ENCODE measurements around the gene PLA2G15.

PLA2G15 gene

DNA sequence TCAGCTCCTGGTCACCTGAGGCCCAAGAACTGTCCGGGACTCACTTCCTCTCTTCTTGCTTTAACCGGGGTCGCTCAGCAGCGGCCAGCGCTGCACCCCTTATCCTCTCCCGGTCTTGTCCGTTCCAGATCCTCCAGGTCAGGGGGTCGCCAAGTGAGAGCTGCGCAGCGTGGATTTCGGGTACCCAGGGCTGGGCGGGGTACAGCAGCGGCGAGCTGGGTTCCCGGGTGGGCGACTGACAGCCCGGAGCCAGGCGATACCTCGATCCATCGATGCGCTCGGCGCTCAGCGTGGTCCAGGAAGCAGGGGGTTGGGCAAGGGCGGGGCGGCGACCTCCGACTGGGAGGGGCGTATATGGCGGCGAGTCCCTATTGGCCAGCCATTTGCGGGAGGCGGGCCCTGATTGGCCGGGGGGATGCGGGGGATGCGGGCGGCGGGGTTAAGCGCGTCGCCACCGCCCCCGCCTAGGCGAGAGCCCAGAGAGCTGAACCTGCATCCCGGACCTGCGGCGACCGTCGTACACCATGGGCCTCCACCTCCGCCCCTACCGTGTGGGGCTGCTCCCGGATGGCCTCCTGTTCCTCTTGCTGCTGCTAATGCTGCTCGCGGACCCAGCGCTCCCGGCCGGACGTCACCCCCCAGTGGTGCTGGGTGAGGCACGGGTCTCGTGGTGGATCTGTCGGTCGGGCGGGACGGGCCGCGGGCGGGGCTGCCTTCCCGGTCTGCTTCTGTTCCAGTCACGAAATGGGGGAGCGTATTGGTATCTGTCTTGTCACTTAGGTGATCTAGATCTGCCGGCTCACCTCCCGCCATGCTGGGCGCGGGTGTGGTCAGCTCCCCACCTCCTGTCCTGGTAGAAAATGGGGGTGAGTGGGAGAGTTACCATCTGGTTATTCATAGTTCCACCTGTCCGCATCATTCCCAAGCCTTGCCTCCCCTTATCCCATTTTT lies at the start of gene PLA2G15:
Gene PLA2G15, plus strand, starts transcription at position 471 of the 951 bp plus-strand sequence. Its CDS starts 54 bp downstream, at position 525.
- DNase-seq (ENCODE audit: low read depth), result peak; percentile 94

- DNase-seq (ENCODE audit: low read depth), result no peak
Measured at GRCh38 chr16:68197250-68197649, 47.9 kb upstream of the PLA2G15 start.

DNA sequence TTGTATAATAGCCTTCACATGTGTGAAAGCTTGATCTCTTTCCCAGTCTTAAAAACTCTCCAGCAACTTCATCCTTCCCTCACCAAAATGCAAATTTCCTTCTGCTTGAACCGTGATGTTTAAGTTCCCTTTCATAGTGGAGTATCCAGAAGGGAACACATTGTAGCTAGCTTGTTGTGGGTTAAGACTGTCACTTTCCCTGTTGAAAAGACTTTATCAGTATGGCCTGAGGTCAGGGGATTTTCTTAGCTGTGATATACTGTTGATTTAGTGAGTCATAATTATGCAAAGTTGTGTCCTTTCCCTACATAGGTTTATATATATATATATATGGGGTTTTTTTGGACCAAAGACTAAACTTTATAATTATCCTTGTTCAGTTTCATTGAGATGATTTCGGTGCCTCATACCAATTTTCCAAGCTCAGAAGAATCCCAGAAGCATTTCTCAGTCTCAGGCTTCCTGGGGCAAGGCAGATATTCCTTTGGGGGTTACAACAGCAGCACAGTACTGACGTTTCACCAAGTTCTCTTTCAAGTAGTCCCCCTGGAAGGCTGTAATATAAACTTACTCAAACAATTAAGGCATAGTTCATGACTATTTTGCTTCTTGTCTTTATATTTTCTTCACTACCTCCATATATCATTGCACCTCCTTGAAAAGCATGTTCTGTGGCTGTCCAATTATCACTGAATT lies 44.9 kb upstream of the PLA2G15 start:
- DNase-seq (ENCODE audit: low read depth), result no peak

- DNase-seq (ENCODE audit: low read depth), result no peak
Measured at GRCh38 chr16:68202091-68202519, 43.1 kb upstream of the PLA2G15 start.

DNA sequence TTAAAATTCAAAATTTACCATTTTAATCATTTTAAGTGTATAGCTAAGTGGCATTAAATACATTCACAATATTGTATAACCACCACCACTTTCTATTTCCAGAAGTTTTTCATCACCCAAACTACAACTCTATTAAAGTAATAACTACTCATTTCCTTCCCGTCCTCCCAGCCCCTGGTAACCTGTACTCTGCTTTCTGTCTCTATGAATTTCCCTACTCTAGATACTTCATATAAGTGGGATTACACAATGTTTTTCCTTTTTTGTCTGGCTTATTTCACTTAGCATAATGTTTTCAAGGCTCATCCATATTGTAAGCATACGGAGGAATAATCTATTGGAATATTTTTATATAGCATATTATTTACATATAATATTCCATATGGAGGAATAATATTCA lies 38.9 kb upstream of the PLA2G15 start:
- no peak for DNase-seq (ENCODE audit: low read depth)

GRCh38 chr16:68214726-68215125 lies 30.4 kb upstream of the PLA2G15 start:
- no peak for DNase-seq (ENCODE audit: low read depth)

DNA sequence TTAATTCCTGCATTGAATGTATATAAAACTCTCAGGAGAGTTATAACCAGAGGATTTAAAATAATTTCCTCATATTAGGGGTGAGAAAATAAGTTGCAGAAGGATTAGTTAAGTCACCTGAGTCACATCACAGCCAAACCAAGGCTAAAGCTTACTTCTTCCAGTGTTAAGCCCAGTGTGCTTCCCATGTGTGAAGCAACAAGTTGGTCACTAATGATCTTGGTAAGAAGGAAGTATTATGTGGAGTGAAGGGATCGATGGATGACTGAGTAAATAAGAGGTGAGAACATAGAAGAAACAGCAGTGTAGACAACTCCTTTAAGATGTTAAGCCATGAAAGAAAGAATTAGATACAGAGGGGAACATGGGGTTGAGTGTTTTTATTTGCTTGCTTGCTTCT lies 29.9 kb upstream of the PLA2G15 start:
- no peak for DNase-seq (ENCODE audit: low read depth)

DNA sequence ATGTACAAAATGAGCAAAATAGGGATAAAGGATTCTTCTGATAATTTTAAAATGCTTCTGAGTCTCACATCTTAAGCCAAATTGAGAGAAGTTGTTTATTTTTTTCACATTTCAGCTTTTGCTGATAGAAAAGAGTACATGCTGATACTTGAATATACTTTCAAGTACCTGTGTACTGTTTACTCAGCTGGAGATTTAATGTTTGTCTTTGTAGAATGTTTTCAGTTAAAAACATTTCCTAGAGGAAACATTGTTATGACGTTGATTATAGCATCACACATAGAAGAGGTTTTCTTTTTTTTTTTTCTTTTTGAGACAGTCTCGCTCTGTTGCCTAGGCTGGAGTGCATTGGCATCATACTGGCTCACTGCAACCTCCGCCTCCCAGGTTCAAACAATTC lies 28.9 kb upstream of the PLA2G15 start:
- DNase-seq (ENCODE audit: low read depth), result no peak

GRCh38 chr16:68217506-68217905 lies 27.7 kb upstream of the PLA2G15 start:
- no peak for DNase-seq (ENCODE audit: low read depth)

DNA sequence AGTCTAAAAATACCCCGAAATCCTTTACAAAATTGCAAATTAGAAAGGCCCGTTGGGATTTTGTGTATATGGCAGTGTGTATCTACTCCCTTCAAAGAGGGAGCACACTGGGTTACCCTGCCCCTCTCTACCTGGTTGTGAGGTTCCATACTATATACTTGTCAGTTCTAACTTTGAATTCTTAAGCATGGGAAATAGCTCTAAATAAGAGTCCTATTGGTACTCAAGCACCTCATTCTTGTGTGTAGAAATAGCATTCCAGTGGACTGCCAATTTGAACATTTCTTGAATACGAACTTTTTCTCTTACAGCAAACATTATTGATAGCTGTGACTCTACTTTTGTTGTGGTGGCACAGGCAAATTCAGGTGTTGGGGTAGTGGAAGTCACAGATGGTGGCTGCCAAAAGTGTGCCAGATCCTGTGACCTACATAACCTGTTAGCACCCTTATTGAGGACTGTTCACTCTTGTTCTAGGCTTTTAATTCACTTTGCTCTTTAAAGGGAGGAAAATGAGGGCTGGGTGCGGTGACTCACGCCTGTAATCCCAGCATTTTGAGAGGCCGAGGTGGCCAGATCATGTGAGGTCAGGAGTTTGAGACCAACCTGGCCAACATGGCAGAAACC lies 25.3 kb upstream of the PLA2G15 start:
- DNase-seq (ENCODE audit: low read depth), result no peak

- no peak for DNase-seq (ENCODE audit: low read depth)
Measured at GRCh38 chr16:68223072-68223471, 22.1 kb upstream of the PLA2G15 start.

- DNase-seq (ENCODE audit: low read depth), result no peak
Measured at GRCh38 chr16:68226116-68226515, 19.1 kb upstream of the PLA2G15 start.

DNA sequence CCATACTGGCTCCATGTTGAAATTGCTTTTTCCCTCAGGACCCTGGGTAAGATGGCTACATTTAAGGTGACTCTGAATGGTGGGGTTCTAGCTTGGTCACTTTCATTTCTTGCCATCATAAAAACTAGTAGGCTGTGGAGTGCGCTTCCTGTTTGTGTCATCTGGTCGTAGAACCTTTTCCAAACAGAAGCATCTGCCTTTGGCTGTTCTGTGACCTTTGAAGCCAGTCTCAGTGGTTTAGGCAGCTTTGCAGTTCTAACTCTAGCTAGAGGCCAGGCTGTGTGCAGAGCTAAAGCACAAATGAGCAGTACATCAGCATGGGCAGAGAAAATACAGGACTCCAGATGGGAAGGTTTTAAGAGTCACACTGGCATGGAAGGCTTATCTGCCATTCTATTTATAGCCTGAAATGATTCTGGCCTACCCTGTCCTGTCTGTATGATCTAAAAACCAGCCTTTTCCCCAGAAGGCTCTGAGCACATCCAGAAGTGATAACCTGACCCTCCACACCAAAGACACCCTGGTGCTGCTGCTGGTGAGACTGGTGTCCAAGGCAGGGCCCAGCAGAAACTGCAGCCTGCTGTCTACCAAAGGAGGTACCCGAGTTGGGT lies 17.9 kb upstream of the PLA2G15 start:
- no peak for DNase-seq (ENCODE audit: low read depth)

GRCh38 chr16:68227850-68228553 lies 17.2 kb upstream of the PLA2G15 start:
- DNase-seq (ENCODE audit: low read depth), result no peak

DNA sequence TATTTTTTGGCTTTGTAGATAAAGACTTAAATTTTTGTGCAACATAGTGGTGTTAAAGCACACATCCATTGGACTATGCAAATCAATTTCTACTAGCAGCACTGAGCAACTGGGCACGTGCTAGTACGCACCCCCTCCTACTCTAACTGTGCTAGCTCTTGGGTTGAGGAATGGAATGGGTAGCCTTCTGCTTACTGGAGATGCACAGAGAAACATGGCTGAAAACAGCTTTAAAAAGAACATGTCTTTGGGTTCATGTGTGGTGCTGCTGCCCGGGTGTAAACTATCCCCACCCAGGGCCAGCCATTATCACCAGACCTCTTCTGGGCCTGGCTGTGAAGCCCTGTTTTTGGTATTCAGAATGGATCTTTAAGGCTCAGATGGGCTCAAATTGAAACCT lies 16.5 kb upstream of the PLA2G15 start:
- DNase-seq (ENCODE audit: low read depth), result no peak

GRCh38 chr16:68229431-68230175 lies 15.6 kb upstream of the PLA2G15 start:
- no peak for DNase-seq (ENCODE audit: low read depth)

DNA sequence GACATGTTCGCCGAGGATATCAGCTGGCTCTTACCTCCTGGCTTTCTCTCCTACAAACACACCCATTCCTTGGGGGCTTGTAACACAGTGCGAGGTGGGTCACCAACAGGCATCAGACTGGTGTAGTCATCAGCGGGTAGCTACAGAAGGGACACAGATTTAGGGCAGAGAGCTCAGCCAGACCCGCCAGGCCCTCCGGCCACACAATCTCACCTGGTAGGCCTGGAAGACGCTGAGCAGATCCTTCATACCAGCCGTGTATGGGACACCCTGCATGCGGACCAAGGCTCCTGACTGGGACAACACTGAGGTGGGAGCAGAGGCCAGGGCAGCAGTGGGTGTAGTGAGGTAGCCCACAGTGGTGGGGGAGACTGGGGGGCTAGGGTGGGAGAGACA lies 15.0 kb upstream of the PLA2G15 start:
- DNase-seq (ENCODE audit: low read depth), result no peak

- no peak for DNase-seq (ENCODE audit: low read depth)
Measured at GRCh38 chr16:68230956-68231355, 14.2 kb upstream of the PLA2G15 start.

DNA sequence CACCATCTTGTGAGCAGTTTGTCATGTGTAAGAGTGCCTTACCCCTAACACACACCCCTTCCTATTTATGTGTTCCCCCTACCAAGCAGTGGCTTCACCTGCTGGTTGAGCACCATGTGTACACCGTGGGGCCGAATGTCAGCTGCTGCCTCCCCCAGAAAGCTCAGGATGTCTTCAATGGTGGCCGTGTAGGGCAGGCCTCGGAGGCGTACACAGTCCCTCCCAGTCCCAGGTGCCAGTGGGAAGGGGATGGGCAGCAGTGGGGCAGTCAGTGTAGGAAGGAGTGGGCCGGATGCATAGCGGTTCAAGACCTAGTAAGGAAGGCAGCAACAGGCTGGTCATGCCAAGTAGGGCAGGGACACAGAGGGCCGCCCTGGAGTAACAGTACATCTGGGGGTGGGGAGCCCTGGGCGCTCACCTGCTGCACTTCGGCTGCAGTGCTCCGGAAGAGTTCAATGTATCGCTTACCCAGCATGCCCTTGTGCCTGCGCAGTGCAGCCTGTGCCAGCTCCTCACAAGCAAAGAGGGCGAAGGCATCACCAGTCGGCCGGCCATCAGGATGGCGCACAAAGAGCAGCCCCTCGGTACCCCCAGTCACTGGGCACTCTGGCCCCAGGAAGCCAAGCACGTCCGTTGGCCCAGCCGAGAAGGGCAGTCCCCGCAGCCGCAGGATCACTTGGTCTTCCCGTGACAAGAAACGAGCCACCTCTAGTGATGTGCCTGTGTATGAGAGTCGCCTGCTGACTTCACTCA lies 13.6 kb upstream of the PLA2G15 start:
- no peak for DNase-seq (ENCODE audit: low read depth)

GRCh38 chr16:68232335-68232734 lies 12.8 kb upstream of the PLA2G15 start:
- DNase-seq (ENCODE audit: low read depth), result no peak
